NCI-H1417 (cell line): ENCODE data around the gene HARS1.
A peak's percentile ranks its signal among the peaks of the same experiment; 100 is the strongest.
"Not testable (repeated sequence)": the region's sequence is repeated elsewhere in the genome, so short reads cannot be mapped to it uniquely, and the experiment has no call there.

Experiments used
- DNase-seq, 3 experiments: peaks; one replicate each; lab custom pipeline; 2025; lab: John Stamatoyannopoulos, UW

HARS1 gene

GRCh38 chr5:140633501-140633900 lies 57.7 kb downstream of the HARS1 start:
- DNase-seq, result no peak

GRCh38 chr5:140633021-140633471 lies 58.1 kb downstream of the HARS1 start, which contains the start of gene CD14:
Gene CD14 (minus strand): TSS chr5:140633175. CDS start chr5:140633071, 104 bp downstream.
- DNase-seq, result peak in 2 of 3 experiments; percentile 45 to 61

- DNase-seq, result peak in 2 of 3 experiments; percentile 77 to 80
Measured at GRCh38 chr5:140632366-140633020, 58.7 kb downstream of the HARS1 start.

- peak in 2 of 3 experiments; percentile 31 to 77 for DNase-seq
Measured at GRCh38 chr5:140631831-140632365, 59.3 kb downstream of the HARS1 start.

- no peak for DNase-seq
Measured at GRCh38 chr5:140631036-140631417, 60.1 kb downstream of the HARS1 start.

GRCh38 chr5:140630292-140631035 lies 60.7 kb downstream of the HARS1 start:
- DNase-seq, result no peak

- DNase-seq, result no peak
Measured at GRCh38 chr5:140628711-140629110, 62.5 kb downstream of the HARS1 start.

GRCh38 chr5:140627972-140628371 lies 63.2 kb downstream of the HARS1 start:
- no peak for DNase-seq

GRCh38 chr5:140624886-140625285 lies 66.3 kb downstream of the HARS1 start:
- not testable (repeated sequence) for DNase-seq
